Stromal cell of bone marrow (primary cell): ENCODE data around the gene PEX11G.

Source experiments
- DNase-seq: peaks from one replicate; pipeline ENCODE4 v3.0.0-alpha.2; 2012; ENCODE audit warnings: low read depth

The PEX11G gene

GRCh38 chr19:7521551-7522071 lies 32.8 kb upstream of the PEX11G start:
- no peak for DNase-seq

DNA sequence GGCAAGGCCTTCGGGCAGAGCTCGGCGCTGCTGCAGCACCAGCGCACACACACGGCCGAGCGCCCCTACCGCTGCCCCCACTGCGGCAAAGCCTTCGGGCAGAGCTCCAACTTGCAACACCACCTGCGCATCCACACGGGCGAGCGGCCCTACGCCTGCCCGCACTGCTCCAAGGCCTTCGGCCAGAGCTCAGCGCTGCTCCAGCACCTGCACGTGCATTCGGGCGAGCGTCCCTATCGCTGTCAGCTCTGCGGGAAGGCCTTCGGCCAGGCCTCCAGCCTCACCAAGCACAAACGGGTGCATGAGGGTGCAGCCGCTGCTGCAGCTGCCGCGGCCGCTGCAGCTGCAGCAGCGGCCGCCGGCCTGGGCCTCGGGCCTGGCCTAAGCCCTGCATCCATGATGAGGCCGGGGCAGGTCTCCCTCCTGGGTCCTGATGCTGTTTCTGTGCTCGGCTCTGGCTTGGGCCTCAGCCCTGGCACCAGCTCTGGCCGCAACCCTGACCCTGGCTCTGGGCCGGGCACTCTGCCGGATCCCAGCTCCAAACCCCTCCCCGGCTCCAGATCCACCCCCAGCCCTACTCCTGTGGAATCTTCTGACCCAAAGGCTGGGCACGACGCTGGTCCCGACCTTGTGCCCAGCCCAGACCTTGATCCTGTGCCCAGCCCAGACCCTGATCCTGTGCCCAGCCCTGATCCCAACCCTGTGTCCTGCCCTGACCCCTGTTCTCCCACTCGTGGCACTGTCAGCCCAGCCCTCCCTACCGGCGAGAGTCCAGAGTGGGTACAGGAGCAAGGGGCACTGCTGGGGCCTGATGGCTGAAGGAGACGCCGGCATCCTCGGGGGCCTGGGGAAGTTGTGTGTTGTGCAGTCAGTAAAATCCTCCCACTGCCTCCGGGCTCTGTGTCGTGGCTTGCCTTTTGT lies 31.6 kb upstream of the PEX11G start:
- DNase-seq = no peak

DNA sequence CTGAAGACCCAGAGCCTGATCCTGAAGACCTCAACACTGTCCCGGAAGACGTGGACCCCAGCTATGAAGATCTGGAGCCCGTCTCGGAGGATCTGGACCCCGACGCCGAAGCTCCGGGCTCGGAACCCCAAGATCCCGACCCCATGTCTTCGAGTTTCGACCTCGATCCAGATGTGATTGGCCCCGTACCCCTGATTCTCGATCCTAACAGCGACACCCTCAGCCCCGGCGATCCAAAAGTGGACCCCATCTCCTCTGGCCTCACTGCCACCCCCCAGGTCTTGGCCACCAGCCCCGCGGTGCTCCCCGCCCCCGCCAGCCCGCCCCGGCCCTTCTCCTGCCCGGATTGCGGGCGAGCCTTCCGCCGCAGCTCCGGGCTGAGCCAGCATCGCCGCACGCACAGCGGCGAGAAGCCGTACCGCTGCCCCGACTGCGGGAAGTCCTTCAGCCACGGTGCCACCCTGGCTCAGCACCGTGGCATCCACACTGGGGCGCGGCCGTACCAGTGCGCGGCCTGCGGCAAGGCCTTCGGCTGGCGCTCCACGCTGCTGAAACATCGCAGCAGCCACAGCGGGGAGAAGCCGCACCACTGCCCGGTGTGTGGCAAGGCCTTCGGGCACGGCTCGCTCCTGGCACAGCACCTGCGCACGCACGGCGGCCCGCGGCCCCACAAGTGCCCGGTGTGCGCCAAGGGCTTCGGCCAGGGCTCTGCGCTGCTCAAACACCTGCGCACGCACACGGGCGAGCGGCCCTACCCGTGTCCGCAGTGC lies 30.7 kb upstream of the PEX11G start:
- DNase-seq = no peak

GRCh38 chr19:7516878-7517277 lies 28.0 kb upstream of the PEX11G start:
- no peak for DNase-seq

GRCh38 chr19:7516333-7516732 lies 27.5 kb upstream of the PEX11G start:
- no peak for DNase-seq

DNA sequence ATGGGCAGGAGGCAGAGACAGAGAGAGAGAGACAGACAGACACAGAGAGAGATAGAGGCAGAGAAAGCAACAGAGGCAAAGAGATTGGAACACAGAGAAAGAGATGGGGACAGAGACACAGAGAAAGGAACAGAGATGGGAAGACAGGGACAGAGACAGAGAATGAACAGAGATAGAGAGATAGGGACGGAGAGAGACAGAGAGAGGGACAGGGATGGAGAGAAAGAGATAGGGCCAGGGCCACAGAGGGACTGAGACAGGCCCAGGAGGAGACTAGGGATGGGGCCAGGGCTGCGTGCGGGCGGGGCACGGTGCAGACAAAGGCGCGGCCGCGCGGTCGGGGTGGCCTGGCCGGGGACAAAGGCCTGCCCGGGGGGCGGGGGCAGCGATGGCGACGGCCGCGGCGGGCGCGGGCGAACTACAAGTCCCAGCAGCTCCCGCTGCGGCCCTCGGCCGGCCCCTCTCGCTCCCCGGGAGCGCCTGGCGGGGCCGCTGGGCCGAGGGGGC lies 26.9 kb upstream of the PEX11G start, which contains the start of gene ZNF358:
ZNF358 (plus strand) TSS at position 459 of the 507 bp plus-strand sequence. CDS start 3,140 bp downstream, outside the sequence.
- no peak for DNase-seq

GRCh38 chr19:7515110-7515644 lies 26.3 kb upstream of the PEX11G start:
- DNase-seq = no peak

- no peak for DNase-seq
Observed at GRCh38 chr19:7513809-7514642, 25.2 kb upstream of the PEX11G start.

DNA sequence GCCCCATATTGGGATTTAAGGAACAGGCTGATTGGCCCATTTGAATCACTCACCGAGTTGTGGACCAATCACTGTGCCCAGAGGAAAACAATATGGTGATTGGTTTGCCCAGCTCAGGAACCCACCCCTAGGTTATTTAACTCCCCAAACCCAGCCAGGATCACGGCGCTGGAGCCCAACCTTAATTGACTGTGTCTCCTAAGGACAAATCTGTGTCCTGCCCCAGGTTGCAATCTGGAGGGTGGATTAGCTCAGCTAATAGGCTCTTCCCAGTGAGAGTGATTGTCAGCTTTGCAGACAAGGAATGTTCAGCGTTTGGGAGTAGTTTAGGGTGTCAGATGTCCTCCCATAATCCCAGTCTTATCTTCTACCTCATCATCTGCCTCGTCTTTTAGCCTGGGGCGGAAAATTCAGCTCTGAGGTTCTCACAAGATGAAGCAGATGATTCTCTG lies 23.6 kb upstream of the PEX11G start:
- no peak for DNase-seq

DNA sequence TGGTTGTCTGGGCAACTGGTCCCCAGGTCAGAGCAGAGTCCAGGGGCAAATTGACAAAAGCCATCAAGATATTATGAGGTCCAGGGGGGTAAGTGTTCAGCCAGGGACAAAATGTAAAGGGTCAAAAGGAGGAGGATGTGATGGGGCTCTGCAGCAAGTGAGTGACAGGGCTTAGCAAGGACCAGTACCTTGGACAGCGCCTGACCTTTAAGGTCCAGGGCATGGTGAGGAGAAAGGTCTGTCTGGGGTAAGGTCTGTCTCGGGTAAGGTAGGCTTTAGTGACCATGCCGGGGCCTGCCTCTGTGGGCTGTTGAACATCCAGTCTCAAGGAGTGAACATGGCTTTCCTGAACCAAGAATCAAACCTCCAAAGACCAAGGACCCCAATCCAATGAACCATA lies 20.8 kb upstream of the PEX11G start:
- DNase-seq = no peak

GRCh38 chr19:7507884-7508283 lies 19.0 kb upstream of the PEX11G start:
- peak; percentile 73 for DNase-seq

DNA sequence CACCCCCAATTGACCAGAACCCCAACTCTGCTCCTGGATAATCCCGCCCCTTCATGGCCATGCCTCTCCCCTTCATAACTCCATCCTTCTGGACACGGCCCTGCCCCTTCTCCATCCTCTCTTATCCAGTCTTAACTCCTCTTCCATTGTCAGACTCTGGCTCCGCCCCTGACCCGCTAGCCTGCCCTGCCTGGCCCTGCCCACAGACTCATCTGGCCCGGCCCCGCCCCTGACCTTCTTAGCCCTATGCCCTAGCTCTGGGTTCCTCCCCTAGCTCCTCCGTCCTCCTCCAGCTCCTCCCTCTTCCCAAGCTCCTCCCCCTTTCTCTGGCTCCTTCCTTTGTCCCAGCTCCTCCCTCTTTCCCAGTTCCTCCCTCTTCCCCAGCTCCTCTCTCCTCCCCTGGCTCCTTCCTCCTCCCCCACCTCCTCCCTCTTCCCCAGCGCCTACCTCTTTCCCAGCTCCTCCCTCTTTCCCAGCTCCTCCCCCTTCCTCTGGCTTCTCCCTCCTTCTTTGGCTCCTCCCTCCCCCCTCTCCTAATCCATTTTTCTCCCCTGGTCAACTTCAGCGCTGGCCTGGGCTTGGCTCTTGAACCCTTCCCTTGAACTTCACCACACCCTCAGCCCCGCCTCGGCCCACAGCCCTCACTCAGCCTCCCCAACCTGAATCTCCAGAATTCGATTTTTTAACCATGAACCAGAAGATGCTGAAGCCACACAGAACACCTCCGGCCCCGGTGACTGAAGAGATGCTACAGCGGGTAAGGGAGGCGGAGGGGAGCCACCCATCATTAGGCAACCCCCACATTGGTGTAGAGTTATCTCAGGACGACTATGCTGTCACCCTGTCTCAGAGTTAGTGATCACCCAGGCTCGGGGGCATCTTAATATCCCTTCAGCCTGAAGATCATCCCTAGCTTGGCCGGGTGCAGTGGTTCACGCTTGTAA lies 17.8 kb upstream of the PEX11G start:
- peak; percentile 47 for DNase-seq

GRCh38 chr19:7505682-7506384 lies 17.0 kb upstream of the PEX11G start:
- no peak for DNase-seq

GRCh38 chr19:7505288-7505681 lies 16.4 kb upstream of the PEX11G start:
- no peak for DNase-seq

DNA sequence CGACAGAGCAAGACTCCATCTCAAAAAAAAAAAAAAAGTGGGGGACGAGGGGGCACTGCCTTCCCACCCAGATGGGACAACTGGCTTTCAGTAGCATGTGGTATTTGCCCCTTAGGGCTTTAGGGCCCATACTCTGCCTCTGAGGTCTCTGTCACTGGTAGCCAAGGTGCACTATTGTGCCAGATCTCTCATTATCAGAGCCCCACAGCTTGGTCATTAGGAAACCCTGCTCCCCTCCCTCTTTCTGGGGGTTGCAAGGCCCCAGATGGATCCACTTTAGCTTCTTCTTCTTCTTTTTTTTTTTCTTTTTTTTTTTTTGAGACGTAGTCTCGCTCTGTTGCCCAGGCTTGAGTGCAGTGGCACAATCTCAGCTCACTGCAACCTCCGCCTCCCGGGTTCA lies 15.8 kb upstream of the PEX11G start:
- no peak for DNase-seq

- DNase-seq = no peak
Observed at GRCh38 chr19:7502552-7502951, 13.7 kb upstream of the PEX11G start.

- no peak for DNase-seq
Observed at GRCh38 chr19:7500811-7501450, 12.1 kb upstream of the PEX11G start.

GRCh38 chr19:7497292-7497691 lies 8.5 kb upstream of the PEX11G start:
- no peak for DNase-seq
